HepG2 (cell line): ENCODE data around the gene SLC6A9. TPM values are rescaled to one million over a fixed set of nuclear protein-coding genes. Genes with fewer than 3 reads are reported as not detected.

Experiments
- ATAC-seq: fragments of 200-7000 bp; cut with Tn5 transposase; 3 replicates; pipeline ENCODE4 v1.9.1; 2020; ENCODE audit warnings: mild to moderate bottlenecking, moderate library complexity
- BruUV-seq: library from RNA; stranded (reverse); fragments of 400-500 nt; replicated peaks from 2 replicates; lab custom pipeline; 2021; lab: Mats Ljungman, UMichigan
- CTCF ChIA-PET: fragments of 300-600 bp; formaldehyde crosslinking; extraction: SDS; loops from one replicate; lab custom pipeline; 2021; ENCODE audit warnings: low total read pairs, inconsistent platforms, low intra/inter-chr PET ratio; lab: Yijun Ruan, JAX
- POLR2A ChIA-PET: fragments of 350-600 bp; sonication (Branson Sonifier 250); formaldehyde crosslinking; loops from one replicate; lab custom pipeline; 2020; ENCODE audit warnings: antibody characterized with exemption, inconsistent platforms; lab: Yijun Ruan, JAX
- DNase-seq: peaks from one replicate; pipeline ENCODE4 v3.0.0-alpha.2; 2015; ENCODE audit warnings: low spot score
- FAIRE-seq: peaks from 3 replicates; lab custom pipeline; 2011; peaks lifted over from hg19 to GRCh38; lab: Jason Lieb, UNC
- H2AFZ ChIP-seq: one replicate; pipeline ENCODE4 v1.6.1; 2011; ENCODE audit warnings: low read length, inconsistent platforms
- H3K27ac ChIP-seq: fragments of 300-600 bp; 3 replicates; pipeline ENCODE4 v1.8.0; 2011; ENCODE audit warnings: mixed run types, mild to moderate bottlenecking, mixed read lengths, low read length, inconsistent platforms; ENCODE audit not compliant: insufficient read depth; ENCODE audit errors: extremely low read length
- H3K27me3 ChIP-seq, 2 experiments: fragments of 200-600 bp in 1 of 2; 2 replicates in 1 of 2; 3 replicates in 1 of 2; pipeline versions ENCODE4 v1.6.0 to v1.8.0; 2011; ENCODE audit warnings: low read length in 2 of 2, mild to moderate bottlenecking in 2 of 2, moderate library complexity in 2 of 2, inconsistent platforms in 1 of 2; ENCODE audit not compliant: insufficient read depth in 2 of 2, control insufficient read depth in 1 of 2
- H3K36me3 ChIP-seq, 2 experiments: fragments of 200-600 bp in 1 of 2; replicated peaks in 1 of 2; 2 replicates in 1 of 2; 3 replicates in 1 of 2; pipeline versions ENCODE4 v1.5.1 to v1.8.0; 2011; ENCODE audit warnings: low read length in 2 of 2, inconsistent platforms in 1 of 2; ENCODE audit not compliant: insufficient read depth in 2 of 2, control insufficient read depth in 1 of 2
- H3K4me1 ChIP-seq: 2 replicates; pipeline ENCODE4 v1.5.1; 2012; ENCODE audit warnings: low read length, inconsistent platforms; ENCODE audit not compliant: insufficient read depth
- H3K4me2 ChIP-seq: 2 replicates; pipeline ENCODE4 v1.6.0; 2011; ENCODE audit warnings: low read depth, low read length, inconsistent platforms
- H3K4me3 ChIP-seq, 3 experiments: fragments of 200-600 bp in 1 of 3; sonication (generic), shearing (Covaris generic) in 1 of 3; replicated peaks in 1 of 3; 2 replicates each; pipeline ENCODE4 v1.5.1; 2011 to 2016; ENCODE audit warnings: low read length in 3 of 3, inconsistent platforms in 2 of 3, low read depth in 2 of 3, mild to moderate bottlenecking in 2 of 3, control low read depth in 1 of 3, mixed read lengths in 1 of 3; ENCODE audit not compliant: insufficient read depth in 1 of 3
- H3K79me2 ChIP-seq: one replicate; pipeline ENCODE4 v1.6.1; 2011; ENCODE audit warnings: low read length, inconsistent platforms; ENCODE audit not compliant: insufficient read depth
- H3K9ac ChIP-seq: 2 replicates; pipeline ENCODE4 v1.6.0; 2011; ENCODE audit warnings: mild to moderate bottlenecking, low read depth, low read length, inconsistent platforms; ENCODE audit not compliant: insufficient read depth
- H3K9me3 ChIP-seq: 2 replicates; pipeline ENCODE4 v1.5.1; 2012; ENCODE audit warnings: mild to moderate bottlenecking, low read length
- H4K20me1 ChIP-seq: 2 replicates; pipeline ENCODE4 v1.6.0; 2011; ENCODE audit warnings: inconsistent platforms, mild to moderate bottlenecking, low read length, moderate library complexity; ENCODE audit not compliant: insufficient read depth
- CCDC6 ChIP-seq: sonication (generic); formaldehyde crosslinking; IDR thresholded peaks from 2 replicates; pipeline ENCODE4 v1.8.1; 2022; ENCODE audit warnings: mild to moderate bottlenecking, missing genetic modification reagents, moderate library complexity
- CENPBD1 ChIP-seq: sonication (generic); formaldehyde crosslinking; IDR thresholded peaks from 2 replicates; pipeline ENCODE4 v1.8.0; 2022; ENCODE audit warnings: missing genetic modification reagents, low read depth, mild to moderate bottlenecking, borderline replicate concordance
- DZIP1 ChIP-seq: sonication (generic); formaldehyde crosslinking; IDR thresholded peaks from 2 replicates; pipeline ENCODE4 v1.5.0; 2020; ENCODE audit warnings: mild to moderate bottlenecking, missing genetic modification reagents
- ESRRA ChIP-seq: sonication (generic); formaldehyde crosslinking; IDR thresholded peaks from 2 replicates; pipeline ENCODE4 v1.5.1; 2020; ENCODE audit warnings: mild to moderate bottlenecking, low read depth, missing genetic modification reagents
- NCOA1 ChIP-seq: sonication (generic); formaldehyde crosslinking; IDR thresholded peaks from 2 replicates; pipeline ENCODE4 v1.9.0; 2021; ENCODE audit warnings: missing genetic modification reagents
- ONECUT2 ChIP-seq: sonication (generic); formaldehyde crosslinking; IDR thresholded peaks from 2 replicates; pipeline ENCODE4 v1.4.0; 2020; ENCODE audit warnings: missing genetic modification reagents
- SIX4 ChIP-seq: sonication (generic); formaldehyde crosslinking; IDR thresholded peaks from 2 replicates; pipeline ENCODE4 v1.4.0; 2020; ENCODE audit warnings: missing genetic modification reagents
- TEAD2 ChIP-seq: sonication (generic); formaldehyde crosslinking; IDR thresholded peaks from 2 replicates; pipeline ENCODE4 v1.9.0; 2021; ENCODE audit warnings: missing genetic modification reagents
- WGBS: methylation state at CpG from one replicate; pipeline ENCODE4 v1.1.6; 2017; ENCODE audit warnings: low lambda C conversion rate; 5-methylcytosine and 5-hydroxymethylcytosine counted together
- in situ Hi-C: cut with HindIII; loops from 2 replicates; pipeline ENCODE4 v1.10.0; 2017; ENCODE audit warnings: low pct_unique_long_range_greater_than_20kb; ENCODE audit not compliant: extremely low pct_ligation_motif_present
- intact Hi-C: fragments of 100-400 bp; cut with micrococcal nuclease; formaldehyde crosslinking; loops from one replicate; pipeline ENCODE4 v1.10.0; 2022; ENCODE audit not compliant: unreplicated experiment
- polyA plus RNA-seq, 8 experiments: library from polyadenylated mRNA; depleted of rRNA in 3 of 8; stranded (reverse) in 7 of 8; unstranded in 1 of 8; fragments of >200 nt; fragmentation: Illumina TruSeq in 4 of 8; extraction: Trizol in 4 of 8; gene quantifications; 2 replicates each; pipeline versions ENCODE4 v1.2.1 to v1.2.3, GENCODE V29; 2011 to 2016; ENCODE audit warnings: low read depth in 4 of 8, missing spikeins in 1 of 8, mixed read lengths in 1 of 8; ENCODE audit not compliant: insufficient read depth in 1 of 8
- total RNA-seq, 5 experiments: library from RNA; depleted of rRNA; stranded (reverse); fragments of >200 nt; fragmentation: Illumina TruSeq; extraction: Trizol; gene quantifications; 2 replicates each; pipeline ENCODE4 v1.2.3, GENCODE V29; 2016; ENCODE audit warnings: low read depth in 1 of 5

SLC6A9 gene
- total and polyA plus RNA-seq, 2 of the 13 experiments (the other 11 are each of a cell fraction or from before 2014, with no cell fraction given): 8.5 to 9.9 TPM

- ChIA-PET CTCF (no interaction called here), POLR2A (no interaction called here)
- no TSS peak for BruUV-seq
- Histone ChIP-seq H3K27me3 (no peaks in the 10 kb centered on the region), H3K4me2 (no peak overlapping the region), H3K9ac (no peak overlapping the region), H3K36me3 (peaks cover 6 to 21% of the 10 kb centered on the region in 2 experiments; a peak in 4 of 5 replicates), H4K20me1 (no peaks in the 10 kb centered on the region), H3K79me2 (no peaks in the 10 kb centered on the region), H3K27ac (no peak overlapping the region), H2AFZ (no peak overlapping the region), H3K4me1 (peaks cover 14% of the 10 kb centered on the region), H3K9me3 (no peaks in the 10 kb centered on the region), H3K4me3 (no peak overlapping the region)
- intact Hi-C loops: no loop called here
- ATAC-seq (no peak), DNase-seq (no peak), FAIRE-seq (no peak)
- in situ Hi-C loops: no loop called here
- TF ChIP-seq SIX4 (CRISPR knock-in tag) (no peak), CENPBD1 (CRISPR knock-in tag) (no peak), CCDC6 (CRISPR knock-in tag) (no peak), NCOA1 (CRISPR knock-in tag) (no peak), ESRRA (no peak), ONECUT2 (CRISPR knock-in tag) (no peak), TEAD2 (CRISPR knock-in tag) (no peak), DZIP1 (CRISPR knock-in tag) (no peak)
- WGBS: 94% methylated on average over 6 of the region's 8 CpGs
Observed at GRCh38 chr1:44002165-44002564, 29.1 kb downstream of the SLC6A9 start.
